Measurements from ENCODE around the gene SPATA45. TPM values are rescaled to one million over a fixed set of nuclear protein-coding genes. Genes with fewer than 3 reads are reported as not detected.

Gene SPATA45
- total and polyA plus RNA-seq, 2 of the 4 experiments (the other 2 are of a cell fraction) = not detected

DNA sequence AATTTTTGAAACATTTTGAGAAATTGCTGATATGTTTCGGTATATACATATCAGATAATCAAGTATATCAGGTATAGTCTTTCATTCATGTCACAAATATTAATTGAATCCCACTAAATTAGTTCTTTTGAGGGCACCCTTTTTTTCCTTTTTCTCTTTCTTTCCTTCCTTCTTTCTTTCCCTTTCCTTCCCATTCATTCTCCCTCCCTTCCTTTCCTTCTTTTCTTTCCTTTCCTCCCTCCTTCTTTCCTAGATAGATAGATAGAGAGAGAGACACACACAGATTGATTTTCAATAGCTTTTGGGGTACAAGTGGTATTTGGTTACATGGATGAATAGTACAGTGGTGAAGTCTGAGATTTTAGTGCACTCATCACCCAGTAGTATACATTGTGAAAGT is 61.6 kb downstream of the SPATA45 start:
- Histone ChIP-seq H3K4me1 (ENCODE audit: control insufficient read depth, insufficient read depth, low read length) (0 out of 2 replicates have a peak, but pooled peaks cover 2% of the 10 kb centered on the region), H3K79me1 (ENCODE audit: low read depth in 1 of 2, low read length in 2 of 2) (peaks cover 5 to 12% of the 10 kb centered on the region in 2 experiments; a peak in 3 of 4 replicates), H4K20me1 (ENCODE audit: insufficient read depth, low read length) (no peaks in the 10 kb centered on the region), H2AFZ (replicated peaks; ENCODE audit: low read length, poor library complexity) (no peak overlapping the region), H3K4ac (ENCODE audit: low read depth, low read length) (no peak overlapping the region), H3K27me3 (ENCODE audit: control insufficient read depth, insufficient read depth, low read length) (no peaks in the 10 kb centered on the region), H4K5ac (ENCODE audit: low read depth, low read length) (no peak overlapping the region), H2BK15ac (ENCODE audit: low read depth, low read length) (no peak overlapping the region), H3K9ac (ENCODE audit: low read depth, low read length) (no peak overlapping the region), H3K56ac (ENCODE audit: extremely low read depth, insufficient read depth, low read length) (no peak overlapping the region), H2BK20ac (ENCODE audit: low read depth, low read length) (no peak overlapping the region), H3K14ac (replicated peaks; ENCODE audit: low read depth, low read length) (no peak overlapping the region), H3K4me3 (ENCODE audit: insufficient read depth, low read depth, low read length) (no peak overlapping the region), H3K9me1 (ENCODE audit: insufficient read depth, low read length) (no peaks in the 10 kb centered on the region), H2AK5ac (ENCODE audit: low read depth, low read length) (no peak overlapping the region), H4K8ac (ENCODE audit: low read depth in 2 of 2, low read length in 2 of 2) (no peak overlapping the region), H2BK120ac (ENCODE audit: low read depth, low read length) (no peak overlapping the region), H4K91ac (ENCODE audit: insufficient read depth, low read depth, low read length) (no peak overlapping the region), H3K23ac (ENCODE audit: low read depth, low read length) (no peak overlapping the region), H2BK5ac (ENCODE audit: low read depth, low read length, poor library complexity, severe bottlenecking) (no peak overlapping the region), H2AK9ac (replicated peaks; ENCODE audit: low read depth, low read length, poor library complexity) (no peak overlapping the region), H3K4me2 (ENCODE audit: low read depth, low read length) (no peak overlapping the region), H3K36me3 (ENCODE audit: control insufficient read depth, insufficient read depth, low read length) (peaks cover 2% of the 10 kb centered on the region; the same call in 1 of the 2 replicates), H3K9me3 (ENCODE audit: control insufficient read depth, insufficient read depth, low read length) (no peaks in the 10 kb centered on the region), H3K27ac (ENCODE audit: insufficient read depth, low read length) (no peak overlapping the region), H3K18ac (ENCODE audit: low read depth, low read length) (no peak overlapping the region)
- in situ Hi-C loops (cut with MboI; ENCODE audit: low sequenced_read_pairs) = loop anchor here (10.0 kb wide), 1 partner anchor 121 kb away; no protein-coding TSS in a partner anchor
- BruUV-seq (replicated peaks) = no TSS peak
- no CpG with 5 or more reads among the region's 1 CpG for WGBS, 2 experiments (ENCODE audit: extremely low coverage in 2 of 2, insufficient read length in 1 of 2)
- DNase-seq (no peak), ATAC-seq (ENCODE audit: low read depth) (no peak)
- intact Hi-C loops (cut with micrococcal nuclease) = loop anchor here (10.0 kb wide), 1 partner anchor 721 kb away; no protein-coding TSS in a partner anchor
- ChIA-PET POLR2A (ENCODE audit: unreplicated experiment) (interaction anchor here (0.6 kb wide), 1 partner anchor 204 kb away, joined by 6 read pairs; no protein-coding TSS in a partner anchor), CTCF (interaction anchor here (1.0 to 2.6 kb wide), 4 partner anchors 36 to 309 kb away, joined by 3 to 6 read pairs (median 3); no protein-coding TSS in a partner anchor)
- TF ChIP-seq RFX5 (IDR thresholded peaks at IDR 0.05; ENCODE audit: low read depth, low read length) = no peak
- dilution Hi-C loops (cut with HindIII; ENCODE audit: low sequenced_read_pairs, unreplicated experiment) = no loop called here

All from IMR-90 (cell line).